Skin epidermis (tissue), 12 donors: ENCODE results near the gene HMHB1.

Experiments used
- H3K27ac ChIP-seq, 21 experiments: fragments of 200-600 bp; sonication (generic) in 11 of 21; one replicate each; pipeline ENCODE4 v1.5.0; 2020; ENCODE audit warnings: mild to moderate bottlenecking in 3 of 21, inconsistent platforms in 2 of 21, moderate library complexity in 2 of 21
- H3K4me3 ChIP-seq, 7 experiments: fragments of 200-600 bp; sonication (generic) in 2 of 7; one replicate each; pipeline ENCODE4 v1.5.0; 2020; ENCODE audit warnings: inconsistent platforms in 2 of 7, mild to moderate bottlenecking in 2 of 7, moderate library complexity in 1 of 7

HMHB1 gene

DNA sequence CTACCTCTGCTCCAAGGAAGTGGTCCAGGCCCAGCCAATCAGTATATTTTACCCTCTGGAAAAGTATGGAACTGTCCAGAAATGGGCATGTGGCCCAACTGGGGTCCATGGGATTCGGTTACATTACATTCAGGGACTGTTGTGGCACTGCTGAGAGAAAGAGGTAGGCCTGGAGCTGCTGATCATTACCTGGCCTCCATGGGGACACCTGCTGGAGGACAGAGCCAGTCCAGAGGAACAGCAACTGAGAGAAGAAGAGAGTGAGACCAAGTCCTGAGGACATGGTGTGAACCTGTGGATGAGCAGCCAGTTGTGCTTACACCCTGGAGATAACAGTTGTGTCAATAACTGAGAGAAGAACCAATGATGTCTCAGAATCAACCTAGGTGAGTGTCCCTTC, 48.2 kb downstream of the HMHB1 start:
- H3K4me3 ChIP-seq, result no peak overlapping the region
- H3K27ac ChIP-seq, result no peak overlapping the region

DNA sequence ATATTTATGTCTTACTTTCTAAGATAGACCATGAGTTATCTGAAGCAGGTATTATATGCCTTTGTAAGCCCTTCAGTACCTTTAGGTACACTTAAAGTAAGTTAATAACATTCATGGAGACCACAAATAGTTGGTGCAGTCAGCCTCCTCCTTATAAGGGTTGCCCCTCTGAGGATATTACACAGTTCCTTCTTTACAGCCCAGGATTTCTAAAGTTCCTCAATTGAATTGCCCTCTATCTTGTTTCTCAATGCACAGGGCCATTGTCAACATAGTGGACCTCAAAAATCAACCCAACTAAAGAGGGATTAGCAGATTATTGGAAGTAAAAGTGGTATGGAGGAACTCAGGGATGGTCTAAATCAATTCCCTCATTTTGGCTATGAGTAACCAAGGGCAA, 50.3 kb downstream of the HMHB1 start:
- Histone ChIP-seq H3K27ac (no peak overlapping the region), H3K4me3 (no peak overlapping the region)

DNA sequence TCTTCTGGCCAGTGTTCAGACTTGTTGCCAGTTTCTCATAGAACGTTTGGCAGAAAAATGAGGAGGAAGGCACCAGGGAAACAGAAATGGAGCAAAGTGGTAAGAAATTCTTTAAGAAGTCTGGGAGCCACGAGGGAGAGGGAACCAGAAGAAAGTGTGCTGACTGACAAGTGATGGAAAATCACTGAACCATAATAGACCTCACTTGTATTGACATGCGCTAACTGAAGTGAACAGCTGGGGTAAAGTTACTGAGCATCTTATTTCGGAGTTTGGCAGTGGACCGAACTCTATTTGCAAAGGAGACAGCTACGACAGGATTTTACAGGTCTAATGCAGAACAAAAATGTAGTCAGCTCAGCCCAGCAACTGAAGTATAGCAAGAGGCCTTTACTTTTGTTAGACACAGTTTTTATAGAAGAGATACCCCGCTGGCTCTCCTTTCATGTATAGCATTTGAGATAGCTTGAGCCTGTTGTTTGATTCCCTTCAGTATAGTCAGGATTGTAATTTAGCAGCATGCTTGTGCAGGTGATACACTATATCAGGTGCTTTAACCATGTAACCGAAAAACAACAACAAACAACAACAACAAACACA, 53.6 kb downstream of the HMHB1 start:
- Histone ChIP-seq H3K27ac (no peak overlapping the region), H3K4me3 (no peak overlapping the region)
